Keratinocyte (primary cell): Measurements from ENCODE around the gene MTF1. TPM values are rescaled to one million over a fixed set of nuclear protein-coding genes. Genes with fewer than 3 reads are reported as not detected.

Experiments
- DNase-seq: peaks from one replicate; pipeline ENCODE4 v3.0.0-alpha.2; 2011; ENCODE audit warnings: low read depth, missing footprints, low spot score
- FAIRE-seq: peaks from 2 replicates; lab custom pipeline; 2011; peaks lifted over from hg19 to GRCh38; lab: Jason Lieb, UNC
- H2AFZ ChIP-seq: 2 replicates; pipeline ENCODE4 v1.6.0; 2012; ENCODE audit warnings: low read length, control low read depth, inconsistent platforms; ENCODE audit not compliant: control insufficient read depth
- H3K27ac ChIP-seq: 2 replicates; pipeline ENCODE4 v1.5.1; 2011; ENCODE audit warnings: low read length; ENCODE audit not compliant: control insufficient read depth, insufficient read depth
- H3K27me3 ChIP-seq: 3 replicates; pipeline ENCODE4 v1.6.0; 2011; ENCODE audit warnings: low read length; ENCODE audit not compliant: control insufficient read depth, insufficient read depth; ENCODE audit errors: extremely low read depth
- H3K36me3 ChIP-seq, 2 experiments: 2 replicates in 1 of 2; 3 replicates in 1 of 2; pipeline ENCODE4 v1.5.1; 2011; ENCODE audit warnings: low read length in 2 of 2, mild to moderate bottlenecking in 1 of 2; ENCODE audit not compliant: control insufficient read depth in 2 of 2, insufficient read depth in 2 of 2; ENCODE audit errors: extremely low read depth in 1 of 2
- H3K4me1 ChIP-seq: 3 replicates; pipeline ENCODE4 v1.5.1; 2011; ENCODE audit warnings: low read length; ENCODE audit not compliant: control insufficient read depth, insufficient read depth; ENCODE audit errors: extremely low read depth
- H3K4me2 ChIP-seq: 3 replicates; pipeline ENCODE4 v1.6.0; 2011; ENCODE audit warnings: low read depth, low read length; ENCODE audit not compliant: control insufficient read depth, insufficient read depth; ENCODE audit errors: extremely low read depth
- H3K4me3 ChIP-seq, 3 experiments: fragments of 200-600 bp in 1 of 3; sonication (generic) in 1 of 3; 2 replicates in 2 of 3; 3 replicates in 1 of 3; pipeline ENCODE4 v1.5.1; 2011 to 2016; ENCODE audit warnings: low read length in 3 of 3, mild to moderate bottlenecking in 3 of 3, control low read depth in 2 of 3, inconsistent platforms in 1 of 3, low read depth in 1 of 3, mixed read lengths in 1 of 3, mixed run types in 1 of 3, moderate library complexity in 1 of 3; ENCODE audit not compliant: control insufficient read depth in 2 of 3, insufficient read depth in 2 of 3; ENCODE audit errors: extremely low read depth in 1 of 3
- H3K79me2 ChIP-seq: 2 replicates; pipeline ENCODE4 v1.6.0; 2012; ENCODE audit warnings: low read length; ENCODE audit not compliant: control insufficient read depth, insufficient read depth
- H3K9ac ChIP-seq: 3 replicates; pipeline ENCODE4 v1.6.0; 2011; ENCODE audit warnings: low read length; ENCODE audit not compliant: control insufficient read depth, insufficient read depth; ENCODE audit errors: extremely low read depth
- H3K9me1 ChIP-seq: 3 replicates; pipeline ENCODE4 v1.6.0; 2011; ENCODE audit warnings: low read length; ENCODE audit not compliant: control insufficient read depth, insufficient read depth; ENCODE audit errors: extremely low read depth
- H3K9me3 ChIP-seq: 2 replicates; pipeline ENCODE4 v1.5.1; 2012; ENCODE audit warnings: low read depth, low read length; ENCODE audit not compliant: control insufficient read depth
- H4K20me1 ChIP-seq: 3 replicates; pipeline ENCODE4 v1.6.0; 2011; ENCODE audit warnings: low read length; ENCODE audit not compliant: control insufficient read depth, insufficient read depth; ENCODE audit errors: extremely low read depth
- EZH2 ChIP-seq: IDR thresholded peaks from one replicate; pipeline ENCODE4 v1.6.1; 2012; ENCODE audit warnings: inconsistent platforms, mild to moderate bottlenecking, low read length, moderate library complexity
- dilution Hi-C: fragments of 300-500 bp; cut with MboI; formaldehyde crosslinking; loops from one replicate; pipeline ENCODE4 v1.7.0; 2020; ENCODE audit warnings: low sequenced_read_pairs; ENCODE audit not compliant: extremely low pct_ligation_motif_present
- polyA plus RNA-seq, 5 experiments: library from polyadenylated mRNA; depleted of rRNA in 3 of 5; stranded (reverse) in 3 of 5; stranded (forward) in 1 of 5; unstranded in 1 of 5; fragments of >200 nt; gene quantifications; 1 replicate in 1 of 5; 2 replicates in 3 of 5; 3 replicates in 1 of 5; pipeline versions ENCODE4 v1.2.1 to v1.2.3, GENCODE V29; 2011 to 2012; ENCODE audit warnings: missing spikeins in 2 of 5, low read depth in 1 of 5, low replicate concordance in 1 of 5
- TF ChIP-seq, protein P1 (sequence below), 3 experiments: IDR thresholded peaks in 1 of 3; conservative IDR thresholded peaks in 1 of 3; optimal IDR thresholded peaks in 1 of 3; 2 replicates in 2 of 3; 3 replicates in 1 of 3; pipeline versions ENCODE3 to v1.5.1; 2011; ENCODE audit warnings: low read length in 3 of 3, mild to moderate bottlenecking in 3 of 3, moderate library complexity in 2 of 3, control low read depth in 1 of 3, inconsistent platforms in 1 of 3; ENCODE audit not compliant: insufficient read depth in 2 of 3; ENCODE audit errors: extremely low read depth in 1 of 3

MTF1 gene
- polyA plus RNA-seq, 1 donor (not counting 4 experiments of a cell fraction or from before 2014, with no cell fraction given): 13.1 TPM

DNA sequence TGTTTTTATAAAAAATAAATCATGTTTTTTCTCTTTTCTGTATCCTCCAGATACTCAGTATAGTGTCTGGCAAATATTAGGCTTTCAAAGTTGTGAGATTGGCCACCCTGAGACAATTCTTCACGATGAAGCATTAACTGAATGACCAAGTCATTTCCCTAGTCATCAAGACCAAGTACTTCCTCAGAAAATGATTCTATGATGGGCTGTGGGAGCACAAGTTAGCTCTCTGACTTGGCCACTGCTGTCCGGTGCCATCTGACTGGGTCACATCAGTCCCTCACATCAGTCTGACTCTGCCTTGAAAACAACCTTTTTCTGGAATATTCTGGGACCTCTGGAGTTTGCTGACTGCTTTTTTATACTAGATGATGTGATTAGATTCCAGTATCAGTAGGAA lies 37.9 kb downstream of the MTF1 start:
- Histone ChIP-seq H3K4me2 (no peak overlapping the region), H3K9me1 (no peaks in the 10 kb centered on the region), H3K9ac (no peak overlapping the region), H3K27ac (no peak overlapping the region), H2AFZ (no peak overlapping the region), H3K36me3 (peaks cover 29 to 43% of the 10 kb centered on the region in 2 experiments), H3K9me3 (no peaks in the 10 kb centered on the region), H3K4me1 (no peaks in the 10 kb centered on the region), H3K27me3 (no peaks in the 10 kb centered on the region), H3K4me3 (no peak overlapping the region), H4K20me1 (no peaks in the 10 kb centered on the region), H3K79me2 (no peaks in the 10 kb centered on the region)
- no peak for TF ChIP-seq EZH2
- TF ChIP-seq, protein P1, sequence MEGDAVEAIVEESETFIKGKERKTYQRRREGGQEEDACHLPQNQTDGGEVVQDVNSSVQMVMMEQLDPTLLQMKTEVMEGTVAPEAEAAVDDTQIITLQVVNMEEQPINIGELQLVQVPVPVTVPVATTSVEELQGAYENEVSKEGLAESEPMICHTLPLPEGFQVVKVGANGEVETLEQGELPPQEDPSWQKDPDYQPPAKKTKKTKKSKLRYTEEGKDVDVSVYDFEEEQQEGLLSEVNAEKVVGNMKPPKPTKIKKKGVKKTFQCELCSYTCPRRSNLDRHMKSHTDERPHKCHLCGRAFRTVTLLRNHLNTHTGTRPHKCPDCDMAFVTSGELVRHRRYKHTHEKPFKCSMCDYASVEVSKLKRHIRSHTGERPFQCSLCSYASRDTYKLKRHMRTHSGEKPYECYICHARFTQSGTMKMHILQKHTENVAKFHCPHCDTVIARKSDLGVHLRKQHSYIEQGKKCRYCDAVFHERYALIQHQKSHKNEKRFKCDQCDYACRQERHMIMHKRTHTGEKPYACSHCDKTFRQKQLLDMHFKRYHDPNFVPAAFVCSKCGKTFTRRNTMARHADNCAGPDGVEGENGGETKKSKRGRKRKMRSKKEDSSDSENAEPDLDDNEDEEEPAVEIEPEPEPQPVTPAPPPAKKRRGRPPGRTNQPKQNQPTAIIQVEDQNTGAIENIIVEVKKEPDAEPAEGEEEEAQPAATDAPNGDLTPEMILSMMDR (optimal IDR thresholded peaks at IDR 0.05 in 1 of 3, IDR thresholded peaks at IDR 0.05 in 1 of 3, conservative IDR thresholded peaks at IDR 0.05 in 1 of 3; ENCODE audit: extremely low read depth in 1 of 3, insufficient read depth in 2 of 3, low read length in 3 of 3): no peak
- no peak for DNase-seq
- dilution Hi-C loops: no loop called here
- no peak for FAIRE-seq

- H4K20me1 ChIP-seq: no peaks in the 10 kb centered on the region
- no peak overlapping the region for H3K9ac ChIP-seq
- FAIRE-seq (peak; percentile 51), DNase-seq (no peak)
- TF ChIP-seq, protein P1 (optimal IDR thresholded peaks at IDR 0.05 in 1 of 3, IDR thresholded peaks at IDR 0.05 in 1 of 3, conservative IDR thresholded peaks at IDR 0.05 in 1 of 3; ENCODE audit: extremely low read depth in 1 of 3, insufficient read depth in 2 of 3, low read length in 3 of 3): no peak
- no peak for TF ChIP-seq EZH2
- peaks cover 13% of the 10 kb centered on the region for H3K79me2 ChIP-seq
- dilution Hi-C loops: no loop called here
- peaks cover 26 to 45% of the 10 kb centered on the region in 2 experiments for H3K36me3 ChIP-seq
- no peak overlapping the region for H2AFZ ChIP-seq
- H3K9me1 ChIP-seq: peaks cover 6% of the 10 kb centered on the region
- no peaks in the 10 kb centered on the region for H3K9me3 ChIP-seq
- no peaks in the 10 kb centered on the region for H3K27me3 ChIP-seq
- H3K27ac ChIP-seq: no peak overlapping the region
- no peaks in the 10 kb centered on the region for H3K4me1 ChIP-seq
- H3K4me3 ChIP-seq: no peak overlapping the region
- no peak overlapping the region for H3K4me2 ChIP-seq
Measured at GRCh38 chr1:37817481-37817880, 41.9 kb downstream of the MTF1 start.
